Mesothelial cell of epicardium (in vitro differentiated cells): ENCODE measurements around the gene COPG1. TPM values are rescaled to one million over a fixed set of nuclear protein-coding genes. Genes with fewer than 3 reads are reported as not detected.
A peak's percentile ranks its signal among the peaks of the same experiment; 100 is the strongest.

Experiments
- DNase-seq, 2 experiments: peaks; one replicate each; pipeline ENCODE4 v3.0.0; 2021; ENCODE audit warnings: low spot score in 2 of 2; ENCODE audit not compliant: unreplicated experiment in 2 of 2
- H3K27ac Mint-ChIP-seq: 2 replicates; pipeline ENCODE4 v1.8.0; 2021; ENCODE audit warnings: mixed read lengths
- H3K27me3 Mint-ChIP-seq: 2 replicates; pipeline ENCODE4 v1.8.0; 2021; ENCODE audit warnings: low read depth, mixed read lengths
- H3K36me3 Mint-ChIP-seq: 2 replicates; pipeline ENCODE4 v1.8.0; 2021; ENCODE audit warnings: mixed read lengths
- H3K4me1 Mint-ChIP-seq: 2 replicates; pipeline ENCODE4 v1.8.0; 2021; ENCODE audit warnings: mixed read lengths
- H3K4me3 Mint-ChIP-seq: 2 replicates; pipeline ENCODE4 v1.8.0; 2021; ENCODE audit warnings: mild to moderate bottlenecking, moderate library complexity, mixed read lengths
- H3K9me3 Mint-ChIP-seq: 2 replicates; pipeline ENCODE4 v1.8.0; 2021; ENCODE audit warnings: mixed read lengths
- CTCF ChIP-seq: fragments of 200-600 bp; sonication (generic); IDR thresholded peaks from one replicate; pipeline ENCODE4 v1.5.0; 2021; ENCODE audit warnings: antibody characterized with exemption; ENCODE audit not compliant: unreplicated experiment
- total RNA-seq: library from RNA; stranded (reverse); gene quantifications from 3 replicates; pipeline ENCODE4 v1.2.1, GENCODE V29; 2021

COPG1 gene
- total RNA-seq, 1 donor from 2014 or later = 172 TPM

GRCh38 chr3:129226374-129226773, 23.0 kb upstream of the COPG1 start:
- peaks cover 4% of the 10 kb centered on the region for H3K27me3 Mint-ChIP-seq
- no peak for TF ChIP-seq CTCF
- DNase-seq = no peak
- H3K4me3 Mint-ChIP-seq = no peak overlapping the region
- H3K27ac Mint-ChIP-seq = no peak overlapping the region
- no peaks in the 10 kb centered on the region for H3K36me3 Mint-ChIP-seq
- no peaks in the 10 kb centered on the region for H3K4me1 Mint-ChIP-seq
- H3K9me3 Mint-ChIP-seq = no peaks in the 10 kb centered on the region

GRCh38 chr3:129228891-129229585, 20.4 kb upstream of the COPG1 start:
- Mint-ChIP-seq H3K4me3 (no peak overlapping the region), H3K27ac (peak overlapping the region; percentile 8), H3K4me1 (no peaks in the 10 kb centered on the region), H3K9me3 (no peaks in the 10 kb centered on the region), H3K36me3 (no peaks in the 10 kb centered on the region), H3K27me3 (peaks cover 4% of the 10 kb centered on the region)
- no peak for TF ChIP-seq CTCF
- DNase-seq = no peak

- Mint-ChIP-seq H3K4me3 (no peak overlapping the region), H3K27ac (no peak overlapping the region), H3K9me3 (no peaks in the 10 kb centered on the region), H3K36me3 (no peaks in the 10 kb centered on the region), H3K4me1 (no peaks in the 10 kb centered on the region), H3K27me3 (peaks cover 4% of the 10 kb centered on the region)
- DNase-seq = no peak
- TF ChIP-seq CTCF = no peak
Observed at GRCh38 chr3:129230311-129231019, 18.9 kb upstream of the COPG1 start.

- peaks cover under 1% of the 10 kb centered on the region for H3K27me3 Mint-ChIP-seq
- H3K27ac Mint-ChIP-seq = no peak overlapping the region
- H3K4me3 Mint-ChIP-seq = no peak overlapping the region
- no peaks in the 10 kb centered on the region for H3K4me1 Mint-ChIP-seq
- H3K9me3 Mint-ChIP-seq = no peaks in the 10 kb centered on the region
- no peak for TF ChIP-seq CTCF
- H3K36me3 Mint-ChIP-seq = no peaks in the 10 kb centered on the region
- no peak for DNase-seq
Observed at GRCh38 chr3:129231331-129232119, 17.9 kb upstream of the COPG1 start.

- H3K27me3 Mint-ChIP-seq = no peaks in the 10 kb centered on the region
- H3K9me3 Mint-ChIP-seq = no peaks in the 10 kb centered on the region
- DNase-seq = no peak
- no peaks in the 10 kb centered on the region for H3K4me1 Mint-ChIP-seq
- no peak for TF ChIP-seq CTCF
- H3K27ac Mint-ChIP-seq = no peak overlapping the region
- no peak overlapping the region for H3K4me3 Mint-ChIP-seq
- H3K36me3 Mint-ChIP-seq = no peaks in the 10 kb centered on the region
Observed at GRCh38 chr3:129233538-129233937, 15.9 kb upstream of the COPG1 start.
